Measurements from ENCODE around the gene VAMP8. TPM values are rescaled to one million over a fixed set of nuclear protein-coding genes. Genes with fewer than 3 reads are reported as not detected.
"Not testable (repeated sequence)": the region's sequence is repeated elsewhere in the genome, so short reads cannot be mapped to it uniquely, and the experiment has no call there.

The VAMP8 gene
- total and polyA plus RNA-seq, 5 donors from 2014 or later, result 105 to 484 (median 394) TPM

GRCh38 chr2:85591563-85591962 is 14.2 kb downstream of the VAMP8 start:
- H3K4me3 Mint-ChIP-seq, result peak overlapping the region in 1 of 4 donors; percentile 28
- no peaks in the 10 kb centered on the region for H3K27me3 Mint-ChIP-seq
- Histone ChIP-seq H3K4me3 (ENCODE audit: low read depth, low read length) (no peak overlapping the region), H3K9me3 (ENCODE audit: control insufficient read depth in 2 of 2, low read length in 2 of 2) (no peaks in the 10 kb centered on the region), H3K36me3 (ENCODE audit: control insufficient read depth, insufficient read depth, low read length) (no peaks in the 10 kb centered on the region), H3K27ac (ENCODE audit: insufficient read depth, low read length, poor library complexity, severe bottlenecking) (no peak overlapping the region), H3K27me3 (ENCODE audit: control insufficient read depth, insufficient read depth, low read length) (no peaks in the 10 kb centered on the region), H3K4me1 (ENCODE audit: control insufficient read depth, insufficient read depth, low read length, poor library complexity, severe bottlenecking) (peaks cover 24% of the 10 kb centered on the region)
- H3K9me3 Mint-ChIP-seq, result no peaks in the 10 kb centered on the region
- H3K27ac Mint-ChIP-seq, result peak overlapping the region in 1 of 3 donors; percentile 79
- no peak for ATAC-seq (ENCODE audit: low read depth in 2 of 2)
- DNase-seq, result no peak
- peaks cover 4% of the 10 kb centered on the region for H3K36me3 Mint-ChIP-seq
- peaks cover 3 to 53% (median 28%) of the 10 kb centered on the region in 4 donors for H3K4me1 Mint-ChIP-seq

- H3K36me3 Mint-ChIP-seq; H3K9me3 ChIP-seq (ENCODE audit: control insufficient read depth in 2 of 2, low read length in 2 of 2); H3K27ac Mint-ChIP-seq; H3K4me3 ChIP-seq (ENCODE audit: low read depth, low read length); H3K27me3 Mint-ChIP-seq; H3K36me3 ChIP-seq (ENCODE audit: control insufficient read depth, insufficient read depth, low read length); H3K9me3 Mint-ChIP-seq; H3K27ac ChIP-seq (ENCODE audit: insufficient read depth, low read length, poor library complexity, severe bottlenecking); H3K27me3 ChIP-seq (ENCODE audit: control insufficient read depth, insufficient read depth, low read length); DNase-seq; ATAC-seq (ENCODE audit: low read depth in 2 of 2): not testable (repeated sequence)
- H3K4me1 ChIP-seq (ENCODE audit: control insufficient read depth, insufficient read depth, low read length, poor library complexity, severe bottlenecking), result peaks cover 30% of the 10 kb centered on the region
- Mint-ChIP-seq H3K4me3 (peak overlapping the region in 3 of 4 donors; percentile 29 to 52 (median 37)), H3K4me1 (peaks cover 3 to 57% (median 31%) of the 10 kb centered on the region in 4 donors)
These were observed 14.9 kb downstream of the VAMP8 start for GRCh38 chr2:85592299-85592698.

DNA sequence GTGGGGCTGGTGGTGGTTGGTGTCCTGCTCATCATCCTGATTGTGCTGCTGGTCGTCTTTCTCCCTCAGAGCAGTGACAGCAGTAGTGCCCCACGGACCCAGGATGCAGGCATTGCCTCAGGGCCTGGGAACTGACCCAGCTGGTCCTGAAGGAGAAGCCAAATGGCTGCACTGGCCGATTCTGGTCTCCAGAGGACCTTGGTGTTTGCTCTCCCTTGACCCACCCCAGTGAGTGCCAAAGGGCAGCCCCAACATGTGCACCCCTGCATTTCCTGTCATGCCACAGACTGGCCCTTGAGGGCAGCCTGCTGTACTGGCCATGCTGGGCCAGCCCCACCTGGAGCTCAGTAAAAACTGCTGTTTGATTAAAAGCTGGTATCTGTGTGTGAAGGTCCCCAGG is 15.6 kb downstream of the VAMP8 start:
- no peaks in the 10 kb centered on the region for H3K27me3 ChIP-seq (ENCODE audit: control insufficient read depth, insufficient read depth, low read length)
- peaks cover 10% of the 10 kb centered on the region for H3K36me3 ChIP-seq (ENCODE audit: control insufficient read depth, insufficient read depth, low read length)
- DNase-seq (no peak), ATAC-seq (ENCODE audit: low read depth in 2 of 2) (no peak)
- Mint-ChIP-seq H3K36me3 (peaks cover 4% of the 10 kb centered on the region), H3K4me3 (peak overlapping the region in 2 of 4 donors; percentile 79 to 96), H3K27me3 (no peaks in the 10 kb centered on the region), H3K9me3 (no peaks in the 10 kb centered on the region), H3K4me1 (peaks cover 3 to 52% (median 27%) of the 10 kb centered on the region in 4 donors), H3K27ac (no peak overlapping the region)
- H3K4me1 ChIP-seq (ENCODE audit: control insufficient read depth, insufficient read depth, low read length, poor library complexity, severe bottlenecking), result peaks cover 28% of the 10 kb centered on the region
- no peak overlapping the region for H3K4me3 ChIP-seq (ENCODE audit: low read depth, low read length)
- no peak overlapping the region for H3K27ac ChIP-seq (ENCODE audit: insufficient read depth, low read length, poor library complexity, severe bottlenecking)
- H3K9me3 ChIP-seq (ENCODE audit: control insufficient read depth in 2 of 2, low read length in 2 of 2), result no peaks in the 10 kb centered on the region

GRCh38 chr2:85594715-85595300 is 17.4 kb downstream of the VAMP8 start:
- peaks cover 17% of the 10 kb centered on the region for H3K36me3 ChIP-seq (ENCODE audit: control insufficient read depth, insufficient read depth, low read length)
- Mint-ChIP-seq H3K27me3 (no peaks in the 10 kb centered on the region), H3K36me3 (peaks cover 4% of the 10 kb centered on the region), H3K4me1 (peaks cover 3 to 51% (median 19%) of the 10 kb centered on the region in 4 donors), H3K27ac (peak overlapping the region; percentile 94 to 99 (median 98)), H3K4me3 (peak overlapping the region; percentile 96 to 99 (median 98)), H3K9me3 (no peaks in the 10 kb centered on the region)
- peaks cover 28% of the 10 kb centered on the region for H3K4me1 ChIP-seq (ENCODE audit: control insufficient read depth, insufficient read depth, low read length, poor library complexity, severe bottlenecking)
- peak overlapping the region; percentile 88 for H3K4me3 ChIP-seq (ENCODE audit: low read depth, low read length)
- no peak for ATAC-seq (ENCODE audit: low read depth in 2 of 2)
- no peaks in the 10 kb centered on the region for H3K9me3 ChIP-seq (ENCODE audit: control insufficient read depth in 2 of 2, low read length in 2 of 2)
- H3K27me3 ChIP-seq (ENCODE audit: control insufficient read depth, insufficient read depth, low read length), result no peaks in the 10 kb centered on the region
- H3K27ac ChIP-seq (ENCODE audit: insufficient read depth, low read length, poor library complexity, severe bottlenecking), result peak overlapping the region; percentile 80
- DNase-seq, result no peak

DNA sequence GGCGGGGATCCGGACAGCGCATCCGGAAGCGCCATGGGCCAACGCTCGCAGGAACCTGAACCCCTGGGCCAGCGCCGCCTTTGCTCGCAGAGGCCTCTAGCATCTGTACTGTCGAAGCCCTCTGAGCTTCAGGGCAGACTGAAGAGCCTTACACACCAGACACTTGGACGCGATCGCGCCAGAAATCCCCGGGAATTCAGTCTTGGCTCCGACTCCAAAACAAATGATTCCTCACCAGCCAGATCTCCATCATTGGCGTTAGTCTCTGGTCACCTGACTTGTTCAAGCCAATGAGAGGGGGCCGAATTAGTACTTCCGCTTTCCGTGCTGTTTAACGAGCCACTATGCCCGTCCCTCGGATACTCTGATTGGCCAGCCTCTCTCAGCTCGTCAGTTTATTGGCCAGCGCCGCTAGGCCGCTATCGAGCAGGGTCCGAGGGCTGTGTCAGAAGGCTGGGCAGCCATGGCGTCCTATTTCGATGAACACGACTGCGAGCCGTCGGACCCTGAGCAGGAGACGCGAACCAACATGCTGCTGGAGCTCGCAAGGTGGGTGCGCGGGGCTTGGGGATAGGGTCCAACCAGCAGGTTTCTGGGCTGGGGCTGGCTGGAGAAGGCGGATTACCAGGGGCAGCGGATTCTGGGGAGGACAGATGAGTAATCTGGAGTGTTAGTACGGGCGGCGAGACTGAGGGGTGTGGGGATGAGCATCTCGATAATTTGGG is 18.1 kb downstream of the VAMP8 start, which contains the start of gene RNF181:
RNF181 (plus strand) TSS at position 445 of the 725 bp plus-strand sequence; CDS start at position 464, 19 bp downstream.
- peak within 1 kb of the TSS; percentile 96 to 99 (median 98) for H3K4me3 Mint-ChIP-seq

DNA sequence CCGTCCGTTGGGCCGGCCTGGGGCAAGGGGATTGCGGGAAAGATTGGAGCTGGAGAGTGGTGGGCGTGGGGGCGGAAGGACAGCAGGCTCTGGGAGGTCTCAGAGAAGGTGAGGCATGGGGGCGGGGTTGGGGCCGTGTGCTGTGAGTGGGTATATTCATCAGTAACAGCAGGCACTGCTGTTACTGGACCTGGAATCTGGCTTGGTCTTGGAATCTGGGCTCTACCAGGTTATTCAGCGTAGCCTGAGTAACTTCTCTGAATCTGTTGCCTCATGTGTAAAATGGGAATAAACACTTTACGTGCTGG is 18.6 kb downstream of the VAMP8 start:
- Histone ChIP-seq H3K27ac (ENCODE audit: insufficient read depth, low read length, poor library complexity, severe bottlenecking) (peak overlapping the region; percentile 80), H3K4me1 (ENCODE audit: control insufficient read depth, insufficient read depth, low read length, poor library complexity, severe bottlenecking) (peaks cover 28% of the 10 kb centered on the region), H3K36me3 (ENCODE audit: control insufficient read depth, insufficient read depth, low read length) (peaks cover 17% of the 10 kb centered on the region), H3K4me3 (ENCODE audit: low read depth, low read length) (peak overlapping the region; percentile 88), H3K9me3 (ENCODE audit: control insufficient read depth in 2 of 2, low read length in 2 of 2) (no peaks in the 10 kb centered on the region), H3K27me3 (ENCODE audit: control insufficient read depth, insufficient read depth, low read length) (no peaks in the 10 kb centered on the region)
- Mint-ChIP-seq H3K4me1 (peaks cover 3 to 51% (median 19%) of the 10 kb centered on the region in 4 donors), H3K4me3 (peak overlapping the region; percentile 96 to 99 (median 98)), H3K36me3 (peaks cover 4% of the 10 kb centered on the region), H3K27me3 (no peaks in the 10 kb centered on the region), H3K9me3 (no peaks in the 10 kb centered on the region), H3K27ac (peak overlapping the region; percentile 94 to 99 (median 98))
- ATAC-seq (ENCODE audit: low read depth in 2 of 2) (no peak), DNase-seq (peak in 1 of 3 donors; percentile 18)

More for the DNA sequence above, 18.1 kb downstream of the VAMP8 start, which contains the start of gene RNF181:
- Mint-ChIP-seq H3K27ac (peak within 1 kb of the TSS; percentile 94 to 99 (median 98)), H3K9me3 (no peaks in the 10 kb centered on the region), H3K4me1 (peaks cover 3 to 51% (median 19%) of the 10 kb centered on the region in 4 donors), H3K36me3 (peaks cover 4% of the 10 kb centered on the region), H3K27me3 (no peaks in the 10 kb centered on the region)
- ATAC-seq (ENCODE audit: low read depth in 2 of 2), result peak; percentile 99
- H3K27ac ChIP-seq (ENCODE audit: insufficient read depth, low read length, poor library complexity, severe bottlenecking), result peak within 1 kb of the TSS; percentile 80
- peak; percentile 90 to 97 (median 91) for DNase-seq
- H3K27me3 ChIP-seq (ENCODE audit: control insufficient read depth, insufficient read depth, low read length), result no peaks in the 10 kb centered on the region
- peak within 1 kb of the TSS; percentile 88 for H3K4me3 ChIP-seq (ENCODE audit: low read depth, low read length)
- H3K4me1 ChIP-seq (ENCODE audit: control insufficient read depth, insufficient read depth, low read length, poor library complexity, severe bottlenecking), result peaks cover 28% of the 10 kb centered on the region
- H3K36me3 ChIP-seq (ENCODE audit: control insufficient read depth, insufficient read depth, low read length), result peaks cover 17% of the 10 kb centered on the region
- no peaks in the 10 kb centered on the region for H3K9me3 ChIP-seq (ENCODE audit: control insufficient read depth in 2 of 2, low read length in 2 of 2)

DNA sequence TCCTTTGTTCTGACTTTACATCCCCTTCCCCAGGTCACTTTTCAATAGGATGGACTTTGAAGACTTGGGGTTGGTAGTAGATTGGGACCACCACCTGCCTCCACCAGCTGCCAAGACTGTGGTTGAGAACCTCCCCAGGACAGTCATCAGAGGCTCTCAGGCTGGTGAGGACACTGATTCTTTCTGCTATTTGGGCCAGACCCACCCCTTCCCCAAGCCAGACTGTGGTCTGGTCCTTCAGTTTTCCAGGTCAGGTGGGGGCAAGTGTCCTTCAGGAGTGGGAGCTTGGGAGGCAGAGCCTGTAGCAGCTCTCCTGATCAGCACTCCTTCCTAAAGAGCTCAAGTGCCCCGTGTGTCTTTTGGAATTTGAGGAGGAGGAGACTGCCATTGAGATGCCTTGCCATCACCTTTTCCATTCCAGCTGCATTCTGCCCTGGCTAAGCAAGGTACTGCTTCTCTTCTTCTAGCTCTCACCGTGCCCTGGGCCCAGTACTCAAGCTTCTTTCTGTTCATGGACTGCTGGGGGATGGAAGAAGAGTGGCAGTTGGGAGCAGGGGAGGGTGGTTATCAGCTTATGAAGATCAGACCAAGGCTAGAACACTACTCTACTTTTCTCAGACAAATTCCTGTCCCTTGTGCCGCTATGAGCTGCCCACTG is 19.2 kb downstream of the VAMP8 start:
- H3K9me3 ChIP-seq (ENCODE audit: control insufficient read depth in 2 of 2, low read length in 2 of 2), result no peaks in the 10 kb centered on the region
- DNase-seq (no peak), ATAC-seq (ENCODE audit: low read depth in 2 of 2) (no peak)
- Mint-ChIP-seq H3K4me3 (peak overlapping the region; percentile 96 to 99 (median 98)), H3K9me3 (no peaks in the 10 kb centered on the region), H3K27me3 (no peaks in the 10 kb centered on the region), H3K36me3 (peaks cover 4% of the 10 kb centered on the region), H3K4me1 (peaks cover 3 to 53% (median 21%) of the 10 kb centered on the region in 4 donors), H3K27ac (peak overlapping the region; percentile 92 to 99 (median 98))
- H3K4me1 ChIP-seq (ENCODE audit: control insufficient read depth, insufficient read depth, low read length, poor library complexity, severe bottlenecking), result peaks cover 32% of the 10 kb centered on the region
- no peaks in the 10 kb centered on the region for H3K27me3 ChIP-seq (ENCODE audit: control insufficient read depth, insufficient read depth, low read length)
- H3K36me3 ChIP-seq (ENCODE audit: control insufficient read depth, insufficient read depth, low read length), result peaks cover 17% of the 10 kb centered on the region
- peak overlapping the region; percentile 88 for H3K4me3 ChIP-seq (ENCODE audit: low read depth, low read length)
- peak overlapping the region; percentile 80 for H3K27ac ChIP-seq (ENCODE audit: insufficient read depth, low read length, poor library complexity, severe bottlenecking)
